ENCODE results near the gene NFIB.

The NFIB gene

DNA sequence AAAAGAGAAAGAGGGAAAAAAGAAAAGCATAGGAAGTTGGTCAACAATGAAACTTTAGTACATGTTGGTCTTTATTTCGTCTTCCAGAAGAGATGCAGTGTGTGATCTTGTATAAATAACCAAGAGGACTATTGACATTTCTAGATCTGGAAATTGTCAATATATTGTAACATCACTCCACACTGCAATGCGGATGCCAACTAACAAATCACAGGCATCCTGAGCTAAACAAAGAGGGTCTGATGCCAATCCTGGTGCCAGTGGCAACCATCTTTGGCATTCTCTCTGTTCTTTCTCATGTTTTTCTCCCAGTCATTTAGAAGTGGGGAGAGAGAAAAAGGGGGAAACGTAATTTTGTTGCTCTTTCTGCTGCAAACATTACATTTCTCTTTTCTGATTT is 9.7 kb downstream of the NFIB start:
- DNase-seq (ENCODE audit: low spot score), result no peak

DNA sequence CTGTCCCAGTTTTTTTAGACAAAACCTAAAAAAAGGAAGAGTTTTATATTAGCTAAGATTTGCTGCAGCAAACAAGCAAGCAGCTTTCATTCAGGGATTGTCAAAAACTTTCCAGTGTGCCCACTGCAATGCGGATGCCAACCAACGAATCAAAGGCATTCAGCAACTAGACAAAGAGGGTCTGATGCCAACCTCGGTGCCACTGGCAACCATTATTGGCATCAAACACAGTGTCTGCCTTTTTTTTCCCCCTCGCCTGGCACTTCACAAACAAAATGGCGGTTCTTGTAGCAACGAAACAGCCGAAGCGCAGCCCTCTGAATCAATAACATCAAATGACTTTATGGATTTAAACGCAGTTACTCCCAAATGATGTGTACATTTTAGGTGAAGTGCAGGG is 10.4 kb downstream of the NFIB start:
- no peak for DNase-seq (ENCODE audit: low spot score)

DNA sequence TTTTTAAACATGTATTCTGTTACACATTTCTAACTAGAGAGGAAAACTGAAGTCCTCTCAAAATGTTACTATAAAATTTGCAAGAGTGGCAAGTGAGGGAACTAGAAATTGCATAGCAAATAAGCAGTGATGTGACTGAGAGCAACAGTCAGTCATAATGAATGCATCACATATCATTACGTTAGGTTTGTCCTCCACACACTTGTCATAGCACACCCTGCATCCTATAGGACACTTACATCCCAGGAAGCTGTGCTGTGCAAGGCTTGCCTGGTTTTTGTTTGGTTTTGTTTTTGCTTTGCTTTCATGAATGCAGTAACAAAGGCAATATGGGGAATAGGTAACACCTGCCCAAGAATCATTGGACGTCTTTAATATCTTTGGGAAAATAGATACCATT is 10.8 kb downstream of the NFIB start:
- no peak for DNase-seq (ENCODE audit: low spot score)

DNA sequence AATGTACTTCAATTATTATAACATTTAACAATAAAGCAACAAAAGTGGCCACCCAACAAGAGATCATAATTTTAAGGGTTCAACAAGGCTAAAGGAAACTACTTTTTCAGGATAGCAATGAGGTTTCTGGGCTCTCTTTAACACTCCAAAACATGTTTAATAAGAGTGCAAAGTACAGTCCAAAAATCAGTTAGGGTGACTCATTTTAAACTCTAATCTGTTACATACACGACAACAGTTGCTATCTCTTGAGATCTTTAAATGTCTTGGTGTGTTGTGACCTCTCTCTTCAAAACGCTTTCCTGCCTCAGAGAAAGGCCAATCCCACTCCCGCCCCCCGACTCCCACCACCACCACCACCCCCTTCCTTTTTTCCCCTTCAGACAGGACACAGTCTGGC is 11.5 kb downstream of the NFIB start:
- no peak for DNase-seq (ENCODE audit: low spot score)

DNA sequence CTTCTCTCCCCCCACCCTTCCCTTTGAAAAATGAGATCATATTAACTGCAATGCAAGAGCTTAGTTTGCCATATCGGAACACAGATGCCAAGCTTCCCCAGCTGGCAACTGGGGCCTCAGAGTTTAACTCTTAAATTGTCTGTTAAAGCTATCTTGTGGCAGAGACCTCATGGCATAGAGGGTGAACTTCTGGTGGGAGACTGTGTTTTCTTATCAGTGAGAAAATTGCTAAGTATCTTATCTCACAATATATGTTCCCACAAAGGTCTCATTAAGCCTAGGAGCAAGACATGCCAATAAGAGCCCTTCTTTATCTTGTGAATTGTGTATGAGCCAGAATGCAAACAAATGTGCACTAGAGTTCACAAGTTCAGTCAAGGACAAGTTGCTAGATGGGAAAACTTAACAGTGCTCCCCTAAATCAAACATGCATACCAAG is 12.3 kb downstream of the NFIB start:
- DNase-seq (ENCODE audit: low spot score), result no peak

DNA sequence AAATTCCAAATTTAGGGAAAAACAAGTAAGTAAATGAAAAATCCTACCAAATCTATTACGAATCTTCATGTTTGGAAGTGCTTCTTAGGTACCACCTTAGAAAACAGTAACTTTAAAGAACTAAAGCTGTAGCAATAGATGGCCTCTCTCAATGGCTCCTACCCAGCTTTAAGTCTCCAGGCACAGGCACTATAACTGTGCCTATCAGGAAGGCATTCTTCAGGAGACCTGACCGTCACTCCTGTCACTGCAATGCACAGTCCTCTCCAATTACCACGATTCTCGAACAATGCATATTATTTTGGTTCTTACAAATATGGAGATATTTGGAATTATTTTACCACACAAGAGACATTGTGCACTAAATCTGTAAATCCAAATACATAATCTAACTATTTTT is 12.9 kb downstream of the NFIB start:
- no peak for DNase-seq (ENCODE audit: low spot score)

DNA sequence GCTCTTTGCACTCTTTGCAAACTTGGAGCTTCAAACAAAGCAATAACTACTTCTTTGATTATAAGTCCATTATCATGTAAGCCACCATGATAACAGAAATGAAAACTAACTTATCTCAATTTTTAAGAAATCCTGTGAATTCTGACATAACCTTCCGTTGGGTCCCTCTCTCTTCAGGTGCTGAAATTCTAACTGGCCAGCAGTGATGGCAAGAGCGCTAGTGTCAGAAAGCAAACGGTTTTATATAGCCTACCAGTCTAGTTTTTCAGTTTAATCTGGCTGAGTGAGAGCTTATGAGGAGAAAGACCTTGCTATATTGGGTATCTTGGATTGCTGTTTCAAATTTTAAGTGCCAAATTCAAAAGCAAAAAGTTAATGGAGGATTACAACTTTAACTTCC is 13.4 kb downstream of the NFIB start:
- no peak for DNase-seq (ENCODE audit: low spot score)

DNA sequence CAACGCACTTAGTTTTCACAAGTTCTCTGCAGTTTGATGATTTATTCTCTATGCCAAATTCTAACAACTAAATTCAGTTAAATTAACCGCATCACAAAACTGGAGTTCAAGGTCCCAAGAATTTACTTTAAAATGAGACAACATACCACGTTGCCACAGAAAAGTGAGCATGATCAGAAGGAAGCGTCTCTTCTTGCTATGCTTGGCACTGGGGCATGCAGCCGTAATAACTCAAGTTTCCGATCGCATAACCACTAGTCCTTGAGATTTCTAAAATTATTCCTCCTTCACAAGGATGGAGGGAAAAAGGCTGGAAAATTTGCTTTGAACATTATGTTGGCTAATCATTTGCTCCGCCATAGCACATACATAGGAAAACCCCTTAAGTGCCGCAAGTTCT is 13.9 kb downstream of the NFIB start:
- DNase-seq (ENCODE audit: low spot score), result no peak

DNA sequence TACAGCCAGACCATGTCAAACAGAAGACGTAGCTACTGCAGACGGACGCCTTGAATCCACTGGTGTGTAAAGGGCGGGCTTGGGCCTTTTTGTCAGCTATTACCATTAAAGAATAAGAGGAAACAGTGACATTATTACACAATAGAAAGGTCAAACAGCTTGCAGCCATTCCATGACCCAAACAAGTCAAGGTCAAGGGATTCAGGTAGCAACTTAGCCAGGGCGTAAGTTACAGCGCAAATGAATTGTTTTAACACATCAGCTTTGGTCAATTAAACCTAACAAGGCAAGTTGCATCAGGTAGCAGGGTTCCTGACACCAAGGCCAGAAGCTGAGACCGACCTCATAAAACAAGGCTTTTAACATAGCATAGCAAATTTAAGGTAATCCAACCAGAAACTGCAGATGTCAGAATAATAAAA is 15.3 kb downstream of the NFIB start:
- no peak for DNase-seq (ENCODE audit: low spot score)

DNA sequence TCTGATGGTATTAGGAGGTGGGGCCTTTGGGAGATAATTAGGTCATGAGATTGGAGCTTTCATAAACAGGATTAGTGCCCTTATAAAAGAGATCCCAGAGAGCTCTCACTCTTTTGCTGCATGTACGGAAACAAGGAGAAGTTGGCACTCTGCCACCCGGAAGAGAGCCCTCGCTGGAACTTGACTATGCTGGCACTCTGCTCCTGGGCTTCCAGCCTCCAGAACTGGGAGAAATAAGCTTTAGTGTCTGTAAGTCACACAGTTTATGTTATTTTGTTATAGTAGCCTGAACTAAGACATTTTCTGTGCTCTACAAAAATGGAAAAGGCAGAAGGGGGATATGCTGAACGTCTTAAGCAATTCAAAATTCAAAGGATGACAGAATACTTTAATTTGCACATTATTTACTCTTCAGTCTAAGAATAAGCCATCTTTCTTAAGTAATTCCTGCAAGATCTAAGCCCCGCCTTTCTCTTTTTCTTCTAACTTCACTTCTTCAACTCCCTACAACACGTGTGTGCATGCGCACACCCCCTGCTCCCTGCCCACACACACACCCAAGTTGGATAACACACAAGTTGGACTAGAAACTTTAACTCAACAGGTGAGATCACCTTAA is 17.3 kb downstream of the NFIB start:
- no peak for DNase-seq (ENCODE audit: low spot score)

DNA sequence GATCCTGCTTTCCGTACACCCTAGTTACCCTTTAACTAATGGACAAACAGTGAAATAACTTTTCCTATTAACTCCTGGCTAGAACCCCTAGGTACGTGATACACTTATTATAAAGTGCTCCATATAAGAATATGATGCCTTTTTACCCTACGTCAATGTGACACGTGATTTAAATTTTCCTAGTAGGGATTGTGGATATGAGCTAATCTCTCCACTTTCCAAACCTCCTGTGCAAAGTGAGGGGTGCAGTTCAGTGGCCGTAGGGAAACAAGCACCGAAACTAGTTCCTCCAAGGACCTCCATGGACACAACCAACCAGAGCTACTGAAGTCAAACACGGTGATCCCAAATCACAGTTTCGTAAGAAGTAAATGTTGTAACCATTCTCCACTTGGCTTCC is 19.3 kb downstream of the NFIB start:
- no peak for DNase-seq (ENCODE audit: low spot score)

DNA sequence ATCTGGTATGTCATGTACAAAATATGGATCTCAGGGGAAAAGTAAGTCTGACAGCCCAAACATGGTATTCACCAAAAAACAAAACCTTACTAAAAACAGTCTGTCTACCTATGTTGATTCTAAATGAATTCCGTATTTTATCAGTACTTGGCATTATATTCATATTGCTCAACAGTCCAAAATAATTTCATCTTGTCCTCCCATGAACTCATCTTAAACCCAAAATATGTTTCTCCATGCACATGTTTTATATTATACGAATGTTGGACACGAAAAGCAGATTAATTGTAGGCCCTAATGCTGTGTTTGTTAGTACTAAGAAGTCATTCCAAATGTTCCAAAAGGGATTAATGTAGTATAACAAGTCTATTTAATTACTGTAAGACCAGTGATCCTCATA is 20.1 kb downstream of the NFIB start:
- DNase-seq (ENCODE audit: low spot score), result no peak

DNA sequence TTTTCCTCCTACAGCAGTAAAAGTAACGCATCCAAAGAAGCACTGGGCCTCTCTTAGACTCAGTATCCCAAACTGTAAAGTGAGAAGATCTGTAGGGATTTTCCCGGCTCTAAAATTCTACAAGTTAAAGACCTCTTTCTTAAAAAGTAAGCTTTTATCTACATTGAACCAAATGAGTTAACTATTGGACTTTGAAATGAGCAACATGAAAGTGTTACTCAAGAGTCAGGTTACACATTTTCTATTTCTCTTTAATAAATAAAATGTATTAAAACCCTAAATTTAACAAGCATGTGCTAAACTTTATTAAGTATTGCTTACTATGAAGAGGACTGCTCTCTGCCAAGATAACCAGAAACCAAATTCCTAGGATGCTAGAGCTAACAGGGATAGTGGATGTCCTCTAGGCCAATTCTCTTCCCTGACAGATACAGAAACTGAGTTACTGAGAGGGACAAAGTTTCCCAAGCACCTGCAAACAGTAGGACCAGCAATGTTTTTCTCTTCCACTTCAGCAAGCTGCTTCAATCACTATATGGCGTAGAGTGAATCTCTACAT is 21.7 kb downstream of the NFIB start:
- DNase-seq (ENCODE audit: low spot score), result no peak

DNA sequence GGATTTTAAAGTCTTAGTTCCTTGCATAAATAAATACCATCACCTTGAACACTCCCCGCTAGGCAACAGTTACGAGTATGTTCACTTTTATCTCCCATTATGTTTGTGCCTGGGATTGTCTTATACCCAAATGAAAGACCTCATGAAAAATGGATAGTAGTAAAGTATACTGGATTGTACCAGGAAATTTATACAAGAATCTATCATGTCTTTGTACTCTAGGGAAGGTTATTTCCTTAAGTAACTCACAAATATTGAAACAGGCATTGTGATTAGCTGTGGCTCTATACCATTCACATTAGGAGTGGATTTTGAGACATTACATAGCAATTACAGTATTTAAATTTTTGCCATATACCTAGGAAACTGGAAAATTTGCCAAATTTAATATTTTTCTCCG is 24.0 kb downstream of the NFIB start:
- DNase-seq (ENCODE audit: low spot score), result no peak

DNA sequence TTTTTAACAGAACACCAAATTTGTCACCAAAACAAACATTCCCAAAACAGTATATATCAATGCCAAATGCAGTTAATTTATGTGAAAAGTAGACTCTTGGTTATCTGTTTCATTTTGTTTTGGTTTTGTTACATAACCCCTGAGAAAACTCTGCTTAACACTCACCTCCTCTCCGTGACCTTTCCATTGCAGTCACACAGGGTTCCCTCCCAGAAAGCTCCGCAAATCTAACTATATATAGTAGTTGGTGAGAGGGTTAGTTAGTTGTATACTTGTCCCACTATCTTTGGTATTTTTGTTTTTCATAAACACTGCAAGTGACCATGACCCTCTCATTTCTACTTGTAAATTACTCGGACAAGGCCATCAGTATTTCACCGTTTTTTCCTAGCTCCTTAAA is 25.5 kb downstream of the NFIB start:
- DNase-seq (ENCODE audit: low spot score), result no peak

DNA sequence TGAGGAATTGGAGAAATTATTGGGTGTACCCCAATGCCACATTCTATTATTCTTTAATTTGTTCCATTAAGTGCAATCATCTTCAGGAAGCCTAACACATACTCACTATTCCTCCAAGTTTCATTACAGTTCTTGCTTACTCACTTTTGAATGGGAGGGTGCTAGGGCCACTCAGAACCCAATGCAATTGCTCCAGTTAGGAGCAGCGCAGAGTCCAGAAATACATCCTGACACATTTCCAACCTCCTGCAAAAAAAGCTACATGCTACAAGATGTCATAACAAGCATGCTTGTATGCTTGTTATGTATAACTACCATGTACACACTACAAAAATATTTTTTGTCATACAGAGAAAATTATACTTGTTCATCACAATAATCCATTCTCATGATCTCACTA is 27.8 kb downstream of the NFIB start:
- no peak for DNase-seq (ENCODE audit: low spot score)

DNA sequence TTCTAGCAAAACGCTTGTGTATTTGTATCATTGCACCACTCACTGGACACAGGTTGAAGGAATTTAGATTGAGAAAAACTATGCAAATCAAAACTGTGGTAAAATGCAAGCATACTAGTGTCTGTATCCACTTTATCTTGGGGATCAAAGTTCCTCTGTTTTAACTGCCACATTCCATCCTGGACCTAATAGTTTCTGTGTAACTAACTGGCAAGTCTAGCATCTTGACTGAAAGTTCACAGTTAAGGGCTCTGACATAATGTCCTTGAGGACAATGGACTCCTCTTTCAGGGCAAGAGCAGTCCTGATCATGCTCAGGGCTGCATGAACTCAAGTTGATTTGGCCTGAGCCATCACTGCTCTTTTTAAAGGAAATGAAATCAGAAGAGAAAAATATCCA is 30.7 kb downstream of the NFIB start:
- DNase-seq (ENCODE audit: low spot score), result no peak

DNA sequence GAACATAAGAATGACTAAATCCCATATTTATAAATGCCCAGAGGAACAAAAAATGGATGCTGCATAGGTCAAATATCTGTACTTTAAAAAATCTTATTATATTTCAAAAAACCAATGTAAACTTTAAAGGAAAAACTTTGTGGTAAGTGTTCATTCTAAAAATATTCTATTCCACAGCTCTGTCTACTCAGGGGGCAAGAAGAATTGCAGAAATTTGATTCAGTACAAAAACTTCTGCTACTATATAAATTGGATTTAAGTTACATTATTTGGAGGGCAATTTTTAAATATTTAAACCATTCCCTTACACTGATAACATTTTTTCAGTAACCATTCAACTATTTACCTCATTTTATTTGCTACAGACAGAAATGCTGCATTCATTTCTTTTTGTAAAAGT is 32.1 kb downstream of the NFIB start:
- DNase-seq (ENCODE audit: low spot score), result no peak

DNA sequence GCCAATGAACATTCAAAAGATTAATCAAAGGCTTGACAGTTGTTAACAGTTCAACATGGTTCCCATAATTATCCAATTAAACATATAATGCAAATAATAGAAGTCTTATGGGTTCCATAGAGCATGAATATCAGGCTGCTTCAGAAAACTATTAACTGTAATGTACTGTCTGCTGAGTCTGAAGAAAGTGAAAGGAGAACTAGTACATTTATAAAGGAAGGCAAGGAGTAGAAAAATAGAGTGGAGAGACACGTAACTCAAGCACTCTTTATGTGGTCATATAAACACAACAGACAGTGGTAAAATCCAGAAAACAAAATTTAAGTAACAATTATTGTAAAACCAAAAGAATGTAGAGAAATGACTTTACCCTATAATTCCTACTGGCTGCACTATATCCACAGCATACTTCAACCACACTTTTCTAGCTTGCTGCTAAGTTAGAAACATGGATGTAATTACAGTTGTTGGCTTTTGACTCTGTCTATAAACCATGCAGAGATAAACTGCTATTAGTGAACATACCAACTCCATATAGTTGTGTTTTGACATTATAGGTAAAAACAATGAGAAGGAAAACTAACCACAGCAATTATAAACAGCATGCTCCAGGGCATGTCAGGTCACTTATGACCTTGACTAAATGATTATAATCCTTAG is 32.7 kb downstream of the NFIB start:
- no peak for DNase-seq (ENCODE audit: low spot score)

DNA sequence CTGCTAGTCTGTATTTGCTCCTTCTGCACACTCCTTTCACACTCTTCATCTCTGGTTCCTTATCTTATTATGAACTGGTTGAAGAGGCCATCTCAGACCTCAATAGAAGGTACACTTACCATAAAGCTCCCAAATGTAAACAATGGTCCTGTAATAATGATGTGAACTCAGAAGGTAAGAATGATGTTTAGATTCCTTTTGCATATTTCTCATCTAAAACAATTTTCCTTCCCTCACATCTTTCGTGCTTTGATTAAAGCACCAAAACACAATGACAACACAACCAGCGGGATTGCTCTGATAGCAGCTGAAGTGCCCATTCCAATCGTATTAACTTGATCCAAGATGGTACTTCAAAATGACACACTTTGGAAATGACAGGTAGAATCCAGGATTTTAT is 34.3 kb downstream of the NFIB start:
- no peak for DNase-seq (ENCODE audit: low spot score)

DNA sequence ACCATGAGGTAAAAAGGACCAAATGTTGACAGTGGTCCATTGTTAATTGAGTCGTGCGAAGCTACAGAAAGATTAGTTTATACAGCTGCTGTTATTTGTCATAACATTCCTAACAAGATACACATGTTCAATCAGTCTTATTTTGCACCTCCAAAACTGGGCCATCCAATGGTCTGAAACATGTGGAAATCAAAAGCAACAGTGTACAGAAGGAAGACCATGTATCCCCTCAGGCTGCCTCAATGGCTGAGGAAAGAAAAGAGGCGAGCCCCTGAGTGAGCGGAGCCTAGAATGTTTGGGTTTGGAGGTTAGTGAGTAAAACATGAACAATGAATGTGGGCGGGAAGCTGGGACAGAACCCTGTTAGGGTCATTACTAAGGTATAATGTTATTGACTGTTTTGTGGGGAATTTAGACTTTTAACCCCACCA is 35.6 kb downstream of the NFIB start:
- no peak for DNase-seq (ENCODE audit: low spot score)

DNA sequence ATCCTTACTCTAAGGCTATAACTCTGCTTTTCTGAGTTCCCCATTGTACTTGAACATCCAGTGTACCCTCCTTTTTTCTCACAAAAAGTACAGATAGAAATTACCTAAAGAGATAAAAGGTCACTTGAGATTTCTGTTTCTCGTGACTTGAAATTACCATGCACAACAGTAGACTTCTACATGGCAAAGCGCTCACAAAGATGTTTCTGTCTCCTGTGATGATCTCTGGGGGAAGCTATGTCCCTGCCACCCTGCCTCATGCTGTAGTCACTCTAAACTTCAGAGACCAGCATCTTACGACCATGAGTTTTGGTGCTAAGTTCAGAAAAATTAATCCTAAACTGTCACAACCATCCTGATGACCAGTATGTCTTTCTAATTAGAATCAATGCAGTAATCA is 36.2 kb downstream of the NFIB start:
- no peak for DNase-seq (ENCODE audit: low spot score)

DNA sequence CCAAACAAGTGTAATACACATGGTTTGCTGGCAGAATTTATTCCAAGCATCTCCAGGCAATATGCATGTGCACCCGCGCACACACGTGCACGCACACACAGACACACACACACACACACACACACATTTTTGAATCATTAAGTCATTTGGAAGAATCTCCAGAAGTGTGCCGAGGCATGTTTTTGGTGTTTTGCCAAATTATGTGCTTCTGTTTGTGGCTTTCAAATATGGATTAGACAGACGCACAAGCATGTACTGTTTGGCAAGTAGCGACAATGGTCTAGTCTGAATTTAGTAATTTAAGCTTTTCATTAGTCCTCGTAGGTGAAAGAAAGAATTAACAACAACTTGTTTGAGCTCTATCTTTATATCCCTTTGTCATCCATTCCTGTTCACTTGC is 36.7 kb downstream of the NFIB start:
- no peak for DNase-seq (ENCODE audit: low spot score)

DNA sequence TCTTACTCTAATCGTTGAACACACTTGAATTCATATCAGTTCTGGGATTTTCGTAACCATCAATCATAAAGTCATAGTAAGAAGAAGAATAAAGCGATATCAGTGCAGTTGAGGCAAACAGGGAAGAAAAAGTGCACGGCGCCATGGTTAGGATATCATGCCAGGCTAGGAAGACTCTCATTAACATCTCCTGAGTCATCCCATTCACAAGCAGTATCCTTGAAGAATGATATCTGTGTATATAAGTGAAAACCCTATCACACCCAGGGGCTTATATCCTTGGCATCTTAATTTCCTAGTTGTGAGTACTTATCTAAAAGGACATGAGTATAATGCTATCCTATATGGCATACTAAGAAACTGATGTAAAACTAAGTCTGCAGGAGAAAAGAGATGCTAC is 38.6 kb downstream of the NFIB start:
- no peak for DNase-seq (ENCODE audit: low spot score)

Measured in activated CD4-positive, alpha-beta T cell treated with anti-CD3 and anti-CD28 coated beads, Interleukin-2, Interleukin-4, amounts not matched to agents 100 ng/mL and 50 ng/mL, durations not matched to agents 16 hours and 8 hours (primary cell).